Gastrocnemius medialis (tissue), 4 donors: ENCODE results near the gene KRT78. TPM values are rescaled to one million over a fixed set of nuclear protein-coding genes. Genes with fewer than 3 reads are reported as not detected.

ENCODE experiments used
- ATAC-seq, 2 donors: fragments of 150-250 bp; one replicate each; pipeline ENCODE4 v1.9.1; 2016
- DNase-seq, 2 donors: peaks; one replicate each; pipeline ENCODE4 v3.0.0-alpha.2; 2019
- H3K27ac ChIP-seq, 4 donors: fragments of 200-600 bp; sonication (generic); 1 replicate in 1 of 4; 2 replicates in 3 of 4; pipeline ENCODE4 v1.5.1; 2016 to 2018; ENCODE audit warnings: mild to moderate bottlenecking in 2 of 4, moderate library complexity in 1 of 4
- H3K27me3 ChIP-seq, 3 donors: fragments of 200-600 bp; sonication (generic) in 2 of 3; 1 replicate in 1 of 3; 2 replicates in 2 of 3; pipeline versions ENCODE4 v1.5.1 to v1.6.0; 2016 to 2019; ENCODE audit warnings: mild to moderate bottlenecking in 1 of 3, moderate library complexity in 1 of 3
- H3K36me3 ChIP-seq, 2 donors: fragments of 200-600 bp; sonication (generic) in 1 of 2; one replicate each; pipeline ENCODE4 v1.5.1; 2017 to 2018
- H3K4me1 ChIP-seq, 2 donors: fragments of 200-600 bp; sonication (generic) in 1 of 2; one replicate each; pipeline ENCODE4 v1.5.1; 2016 to 2017; ENCODE audit warnings: mild to moderate bottlenecking in 2 of 2
- H3K4me3 ChIP-seq, 4 donors: fragments of 200-600 bp; sonication (generic) in 3 of 4; 1 replicate in 1 of 4; 2 replicates in 3 of 4; pipeline ENCODE4 v1.5.1; 2016 to 2019; ENCODE audit warnings: mild to moderate bottlenecking in 2 of 4
- H3K9me3 ChIP-seq, 3 donors: fragments of 200-600 bp; sonication (generic) in 2 of 3; 1 replicate in 1 of 3; 2 replicates in 2 of 3; pipeline ENCODE4 v1.5.1; 2016 to 2019
- POLR2A ChIP-seq, 2 donors: fragments of 450-650 bp; IDR thresholded peaks; one replicate each; pipeline ENCODE4 v1.6.1; 2017; ENCODE audit warnings: antibody characterized with exemption in 2 of 2, mild to moderate bottlenecking in 2 of 2, moderate library complexity in 2 of 2
- in situ Hi-C, 4 donors: fragments of 200-750 bp; cut with MboI; loops; one replicate each; pipeline versions ENCODE4 v1.15.0 to v1.8.0; 2017; ENCODE audit warnings: low sequenced_read_pairs in 4 of 4
- intact Hi-C: fragments of 100-400 bp; cut with DNase I; formaldehyde crosslinking; loops from one replicate; pipeline ENCODE4 v1.15.1; 2023; ENCODE audit warnings: low total_unique reads
- total RNA-seq, 4 donors: library from RNA; depleted of rRNA; stranded (reverse); fragments of >200 nt; gene quantifications; one replicate each; pipeline versions ENCODE4 v1.1.0 to v1.2.3, GENCODE V29; 2016
- TF ChIP-seq, protein P1 (sequence below), 5 experiments: fragments of 450-650 bp in 3 of 5; fragments of 200-600 bp in 2 of 5; sonication (generic) in 2 of 5; IDR thresholded peaks in 4 of 5; conservative IDR thresholded peaks in 1 of 5; 1 replicate in 4 of 5; 2 replicates in 1 of 5; pipeline ENCODE4 v1.5.1; 2016 to 2019; ENCODE audit warnings: antibody characterized with exemption in 5 of 5, mild to moderate bottlenecking in 3 of 5, moderate library complexity in 3 of 5

KRT78 gene
- total RNA-seq, 4 donors from 2014 or later, result not detected

- H3K27me3 ChIP-seq, result peaks cover 0 to 21% (median 6%) of the 10 kb centered on the region in 3 donors
- no peak for ATAC-seq
- intact Hi-C loops, result no loop called here
Observed at GRCh38 chr12:52820521-52820920, 28.3 kb downstream of the KRT78 start.

DNA sequence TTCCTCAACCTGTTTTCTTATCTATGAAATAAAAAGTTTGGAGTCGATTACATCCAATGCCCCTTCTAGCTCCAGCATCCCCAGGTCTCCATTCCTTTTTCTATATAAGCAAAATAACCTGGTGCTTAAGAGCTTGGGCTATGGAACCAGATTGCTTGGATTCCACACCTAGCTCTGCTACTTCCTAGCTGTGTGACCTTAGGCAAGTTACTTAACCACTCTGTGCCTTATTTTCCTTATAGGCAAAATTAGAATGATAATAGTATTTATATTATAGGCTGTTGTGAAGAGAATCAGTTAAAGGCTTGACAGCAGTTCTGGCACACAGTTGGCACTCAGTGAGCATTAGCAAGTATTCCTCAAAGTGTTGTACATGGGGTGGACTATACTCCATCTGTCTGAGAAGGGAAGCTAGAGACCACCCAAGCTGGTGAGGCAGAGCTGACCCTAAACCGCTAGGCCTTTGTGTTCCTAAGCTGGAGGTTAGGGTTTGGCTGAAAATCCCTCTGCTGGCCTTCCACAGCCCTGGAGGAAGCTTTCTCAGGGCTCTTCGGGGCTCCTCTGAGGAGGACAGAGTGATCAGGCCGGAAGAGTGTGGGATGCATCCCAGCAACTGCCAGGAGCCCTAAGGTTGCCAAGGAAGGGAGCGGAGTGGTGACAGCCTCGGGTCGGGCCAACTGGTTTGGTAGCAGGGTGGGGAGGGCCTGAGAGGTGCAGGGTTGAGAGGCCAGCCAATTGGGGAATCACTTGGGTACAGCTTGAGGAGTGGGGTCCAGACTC lies 28.9 kb downstream of the KRT78 start:
- Histone ChIP-seq H3K27me3 (peaks cover 0 to 21% (median 6%) of the 10 kb centered on the region in 3 donors), H3K27ac (no peak overlapping the region), H3K9me3 (no peaks in the 10 kb centered on the region), H3K4me1 (no peaks in the 10 kb centered on the region), H3K4me3 (no peak overlapping the region), H3K36me3 (no peaks in the 10 kb centered on the region)
- in situ Hi-C loops (no loop called here), intact Hi-C loops (no loop called here)
- DNase-seq, result no peak
- TF ChIP-seq, protein P1, sequence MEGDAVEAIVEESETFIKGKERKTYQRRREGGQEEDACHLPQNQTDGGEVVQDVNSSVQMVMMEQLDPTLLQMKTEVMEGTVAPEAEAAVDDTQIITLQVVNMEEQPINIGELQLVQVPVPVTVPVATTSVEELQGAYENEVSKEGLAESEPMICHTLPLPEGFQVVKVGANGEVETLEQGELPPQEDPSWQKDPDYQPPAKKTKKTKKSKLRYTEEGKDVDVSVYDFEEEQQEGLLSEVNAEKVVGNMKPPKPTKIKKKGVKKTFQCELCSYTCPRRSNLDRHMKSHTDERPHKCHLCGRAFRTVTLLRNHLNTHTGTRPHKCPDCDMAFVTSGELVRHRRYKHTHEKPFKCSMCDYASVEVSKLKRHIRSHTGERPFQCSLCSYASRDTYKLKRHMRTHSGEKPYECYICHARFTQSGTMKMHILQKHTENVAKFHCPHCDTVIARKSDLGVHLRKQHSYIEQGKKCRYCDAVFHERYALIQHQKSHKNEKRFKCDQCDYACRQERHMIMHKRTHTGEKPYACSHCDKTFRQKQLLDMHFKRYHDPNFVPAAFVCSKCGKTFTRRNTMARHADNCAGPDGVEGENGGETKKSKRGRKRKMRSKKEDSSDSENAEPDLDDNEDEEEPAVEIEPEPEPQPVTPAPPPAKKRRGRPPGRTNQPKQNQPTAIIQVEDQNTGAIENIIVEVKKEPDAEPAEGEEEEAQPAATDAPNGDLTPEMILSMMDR (IDR thresholded peaks at IDR 0.05 in 4 of 5, conservative IDR thresholded peaks at IDR 0.05 in 1 of 5), result no peak
- no peak for TF ChIP-seq POLR2A (IDR thresholded peaks at IDR 0.05)
- ATAC-seq, result no peak

More at GRCh38 chr12:52820521-52820920, 28.3 kb downstream of the KRT78 start:
- H3K4me3 ChIP-seq, result no peak overlapping the region
- no peaks in the 10 kb centered on the region for H3K4me1 ChIP-seq
- no peak for DNase-seq
- H3K27ac ChIP-seq, result no peak overlapping the region
- no peak for TF ChIP-seq POLR2A (IDR thresholded peaks at IDR 0.05)
- TF ChIP-seq, protein P1 (IDR thresholded peaks at IDR 0.05 in 4 of 5, conservative IDR thresholded peaks at IDR 0.05 in 1 of 5), result no peak
- H3K36me3 ChIP-seq, result no peaks in the 10 kb centered on the region
- H3K9me3 ChIP-seq, result no peaks in the 10 kb centered on the region
- in situ Hi-C loops, result no loop called here

GRCh38 chr12:52818887-52819420 lies 29.8 kb downstream of the KRT78 start:
- Histone ChIP-seq H3K4me1 (no peaks in the 10 kb centered on the region), H3K27me3 (peaks cover 0 to 21% (median 6%) of the 10 kb centered on the region in 3 donors), H3K36me3 (no peaks in the 10 kb centered on the region), H3K4me3 (no peak overlapping the region), H3K27ac (no peak overlapping the region), H3K9me3 (no peaks in the 10 kb centered on the region)
- intact Hi-C loops (no loop called here), in situ Hi-C loops (no loop called here)
- no peak for TF ChIP-seq POLR2A (IDR thresholded peaks at IDR 0.05)
- TF ChIP-seq, protein P1 (IDR thresholded peaks at IDR 0.05 in 4 of 5, conservative IDR thresholded peaks at IDR 0.05 in 1 of 5), result no peak
- DNase-seq (no peak), ATAC-seq (no peak)

GRCh38 chr12:52818388-52818787 lies 30.4 kb downstream of the KRT78 start:
- intact Hi-C loops, result no loop called here
- Histone ChIP-seq H3K4me3 (no peak overlapping the region), H3K27me3 (peaks cover 0 to 21% (median 6%) of the 10 kb centered on the region in 3 donors), H3K27ac (no peak overlapping the region), H3K9me3 (no peaks in the 10 kb centered on the region), H3K36me3 (no peaks in the 10 kb centered on the region), H3K4me1 (no peaks in the 10 kb centered on the region)
- no peak for DNase-seq
- in situ Hi-C loops, result no loop called here
- no peak for TF ChIP-seq POLR2A (IDR thresholded peaks at IDR 0.05)
- TF ChIP-seq, protein P1 (IDR thresholded peaks at IDR 0.05 in 4 of 5, conservative IDR thresholded peaks at IDR 0.05 in 1 of 5), result no peak
- ATAC-seq, result no peak
